Spinal cord (tissue), 10 donors: ENCODE measurements around the gene C22orf23. TPM values are rescaled to one million over a fixed set of nuclear protein-coding genes. Genes with fewer than 3 reads are reported as not detected.

Experiments
- DNase-seq, 6 donors: peaks; one replicate each; pipeline versions ENCODE4 v3.0.0 to v3.0.0-alpha.2; 2013 to 2015; ENCODE audit warnings: low spot score in 6 of 6, low read depth in 4 of 6
- H3K27ac ChIP-seq: one replicate; pipeline ENCODE4 v1.5.1; 2013; ENCODE audit warnings: low read depth, low read length, control low read depth
- H3K27me3 ChIP-seq: one replicate; pipeline ENCODE4 v1.6.1; 2013; ENCODE audit warnings: low read length; ENCODE audit not compliant: control insufficient read depth, insufficient read depth
- H3K36me3 ChIP-seq: one replicate; pipeline ENCODE4 v1.6.1; 2013; ENCODE audit warnings: low read length; ENCODE audit not compliant: control insufficient read depth, insufficient read depth
- H3K4me1 ChIP-seq: one replicate; pipeline ENCODE4 v1.6.1; 2013; ENCODE audit warnings: low read length; ENCODE audit not compliant: control insufficient read depth, insufficient read depth
- H3K4me3 ChIP-seq: one replicate; pipeline ENCODE4 v1.5.1; 2013; ENCODE audit warnings: low read depth, low read length, control low read depth
- H3K9me3 ChIP-seq: one replicate; pipeline ENCODE4 v1.6.1; 2013; ENCODE audit warnings: low read length; ENCODE audit not compliant: control insufficient read depth, insufficient read depth
- WGBS: methylation state at CpG from one replicate; pipeline ENCODE4 v1.1.5; 2013; ENCODE audit warnings: missing lambda C conversion rate; ENCODE audit not compliant: insufficient coverage; 5-methylcytosine and 5-hydroxymethylcytosine counted together
- polyA plus RNA-seq, 2 donors: library from polyadenylated mRNA; unstranded; fragments of 120-200 nt; gene quantifications; one replicate each; pipeline ENCODE4 v1.2.1, GENCODE V29; 2013; ENCODE audit not compliant: insufficient read length in 2 of 2
- total RNA-seq, 2 donors: library from RNA; depleted of rRNA in 1 of 2; stranded (reverse); fragments of 120-200 nt in 1 of 2; fragments of >200 nt in 1 of 2; gene quantifications; one replicate each; pipeline versions ENCODE4 v1.2.3 to v1.2.4, GENCODE V29; 2013 to 2014
- donor health status: healthy.

C22orf23 gene
- total and polyA plus RNA-seq, 4 donors: 0.69 to 18.8 (median 8.4) TPM

GRCh38 chr22:37893583-37893983 is 59.8 kb downstream of the C22orf23 start:
- H3K4me1 ChIP-seq: peaks cover 50% of the 10 kb centered on the region
- no peak for DNase-seq
- peak overlapping the region; percentile 86 for H3K27ac ChIP-seq

More at GRCh38 chr22:37893583-37893983, 59.8 kb downstream of the C22orf23 start:
- H3K9me3 ChIP-seq: no peaks in the 10 kb centered on the region
- WGBS: 56% methylated on average over 5 of the region's 5 CpGs
- H3K4me3 ChIP-seq: no peak overlapping the region
- H3K36me3 ChIP-seq: peaks cover 32% of the 10 kb centered on the region
- H3K27me3 ChIP-seq: no peaks in the 10 kb centered on the region

Other genes with a start within 250 kb of the C22orf23 start
- 10 to 100 TPM; 22.2 to 23.0 TPM for gene GCAT, start 145.7 kb downstream of the C22orf23 start, total RNA-seq
- 10 to 100 TPM; 24.6 to 27.5 TPM for gene GCAT, start 145.7 kb downstream of the C22orf23 start, polyA plus RNA-seq
- gene GALR3, start 130.2 kb downstream of the C22orf23 start, total RNA-seq: not detected
- gene GALR3, start 130.2 kb downstream of the C22orf23 start, polyA plus RNA-seq: not detected
- 10 to 100 TPM; 10.1 to 24.9 TPM for gene ANKRD54, start 109.3 kb downstream of the C22orf23 start, total RNA-seq
- gene ANKRD54, start 109.3 kb downstream of the C22orf23 start, polyA plus RNA-seq: 10 to 100 TPM; 42.9 to 43.2 TPM
- gene EIF3L, start 104.2 kb downstream of the C22orf23 start, total RNA-seq: 100 to 1,000 TPM; 347 to 814 TPM
- 100 to 1,000 TPM; 590 to 635 TPM for gene EIF3L, start 104.2 kb downstream of the C22orf23 start, polyA plus RNA-seq
- gene MICALL1, start 47.3 kb downstream of the C22orf23 start, total RNA-seq: 10 to 100 TPM; 16.1 to 22.9 TPM
- 10 to 100 TPM; 44.0 to 50.1 TPM for gene MICALL1, start 47.3 kb downstream of the C22orf23 start, polyA plus RNA-seq
- gene POLR2F, start 98 bp upstream of the C22orf23 start, total RNA-seq: 100 to 1,000 TPM in 1 of 2 donors, 10 to 100 TPM in 1; 24.3 to 102 TPM
- 100 to 1,000 TPM; 120 to 125 TPM for gene POLR2F, start 98 bp upstream of the C22orf23 start, polyA plus RNA-seq
- 10 to 100 TPM; 28.8 to 41.4 TPM for gene SOX10, start 31.0 kb upstream of the C22orf23 start, total RNA-seq
- gene SOX10, start 31.0 kb upstream of the C22orf23 start, polyA plus RNA-seq: 100 to 1,000 TPM; 264 to 304 TPM
- gene PICK1, start 103.8 kb upstream of the C22orf23 start, total RNA-seq: 10 to 100 TPM; 21.7 to 37.0 TPM
- gene PICK1, start 103.8 kb upstream of the C22orf23 start, polyA plus RNA-seq: 10 to 100 TPM; 32.8 to 48.6 TPM
- 1 to 10 TPM; 2.0 to 6.8 TPM for gene SLC16A8, start 130.6 kb upstream of the C22orf23 start, total RNA-seq
- gene SLC16A8, start 130.6 kb upstream of the C22orf23 start, polyA plus RNA-seq: 1 to 10 TPM; 4.6 to 7.9 TPM
- gene BAIAP2L2, start 157.1 kb upstream of the C22orf23 start, total RNA-seq: under 1 TPM; 0.10 to 0.88 TPM
- 10 to 100 TPM in 1 of 2 donors, 1 to 10 TPM in 1; 8.2 to 11.3 TPM for gene BAIAP2L2, start 157.1 kb upstream of the C22orf23 start, polyA plus RNA-seq
- 10 to 100 TPM; 22.9 to 32.6 TPM for gene PLA2G6, start 228.2 kb upstream of the C22orf23 start, total RNA-seq
- gene PLA2G6, start 228.2 kb upstream of the C22orf23 start, polyA plus RNA-seq: 10 to 100 TPM; 26.6 to 32.8 TPM
- 1 to 10 TPM; 6.6 to 7.1 TPM for gene MAFF, start 248.4 kb upstream of the C22orf23 start, total RNA-seq
- 1 to 10 TPM; 4.7 to 5.9 TPM for gene MAFF, start 248.4 kb upstream of the C22orf23 start, polyA plus RNA-seq